ENCODE measurements around the gene PRLH. TPM values are rescaled to one million over a fixed set of nuclear protein-coding genes. Genes with fewer than 3 reads are reported as not detected.

The PRLH gene
- total and polyA plus RNA-seq, 2 of the 13 experiments (the other 11 are each of a cell fraction or from before 2014, with no cell fraction given), result not detected

DNA sequence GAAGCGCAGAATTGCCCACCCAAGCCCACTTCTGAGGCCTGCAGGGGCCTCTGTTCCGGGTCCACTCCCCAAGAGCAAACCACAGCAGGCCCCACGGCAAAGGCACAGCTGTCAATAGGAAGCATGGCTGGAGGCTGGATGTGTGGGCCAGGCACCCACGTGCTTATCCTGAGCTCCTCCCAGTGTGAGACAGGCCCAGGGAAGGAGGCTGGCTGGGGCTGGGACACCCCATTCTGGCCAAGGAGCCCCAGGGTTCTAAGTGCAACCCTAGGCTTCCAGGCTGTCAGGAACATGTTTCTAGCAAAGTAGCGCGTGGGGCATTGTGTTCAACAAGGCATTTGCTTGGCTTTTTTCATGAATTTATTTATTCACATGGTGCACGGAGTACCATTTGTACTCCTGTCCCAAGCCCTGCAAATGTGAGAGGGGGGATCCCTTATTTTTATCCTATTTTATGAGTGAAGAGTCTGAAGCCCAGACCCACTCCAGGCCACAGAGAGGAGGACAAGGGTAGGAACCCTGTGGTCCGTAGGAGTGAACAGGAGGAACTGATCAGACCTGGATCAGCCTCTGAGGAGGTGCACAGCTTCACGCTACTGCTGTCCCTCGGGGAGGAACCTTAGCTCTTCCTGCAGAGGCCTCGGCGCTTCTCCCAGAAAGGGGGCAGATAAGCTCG lies 30.3 kb downstream of the PRLH start (continued):
- TF ChIP-seq, protein P1, sequence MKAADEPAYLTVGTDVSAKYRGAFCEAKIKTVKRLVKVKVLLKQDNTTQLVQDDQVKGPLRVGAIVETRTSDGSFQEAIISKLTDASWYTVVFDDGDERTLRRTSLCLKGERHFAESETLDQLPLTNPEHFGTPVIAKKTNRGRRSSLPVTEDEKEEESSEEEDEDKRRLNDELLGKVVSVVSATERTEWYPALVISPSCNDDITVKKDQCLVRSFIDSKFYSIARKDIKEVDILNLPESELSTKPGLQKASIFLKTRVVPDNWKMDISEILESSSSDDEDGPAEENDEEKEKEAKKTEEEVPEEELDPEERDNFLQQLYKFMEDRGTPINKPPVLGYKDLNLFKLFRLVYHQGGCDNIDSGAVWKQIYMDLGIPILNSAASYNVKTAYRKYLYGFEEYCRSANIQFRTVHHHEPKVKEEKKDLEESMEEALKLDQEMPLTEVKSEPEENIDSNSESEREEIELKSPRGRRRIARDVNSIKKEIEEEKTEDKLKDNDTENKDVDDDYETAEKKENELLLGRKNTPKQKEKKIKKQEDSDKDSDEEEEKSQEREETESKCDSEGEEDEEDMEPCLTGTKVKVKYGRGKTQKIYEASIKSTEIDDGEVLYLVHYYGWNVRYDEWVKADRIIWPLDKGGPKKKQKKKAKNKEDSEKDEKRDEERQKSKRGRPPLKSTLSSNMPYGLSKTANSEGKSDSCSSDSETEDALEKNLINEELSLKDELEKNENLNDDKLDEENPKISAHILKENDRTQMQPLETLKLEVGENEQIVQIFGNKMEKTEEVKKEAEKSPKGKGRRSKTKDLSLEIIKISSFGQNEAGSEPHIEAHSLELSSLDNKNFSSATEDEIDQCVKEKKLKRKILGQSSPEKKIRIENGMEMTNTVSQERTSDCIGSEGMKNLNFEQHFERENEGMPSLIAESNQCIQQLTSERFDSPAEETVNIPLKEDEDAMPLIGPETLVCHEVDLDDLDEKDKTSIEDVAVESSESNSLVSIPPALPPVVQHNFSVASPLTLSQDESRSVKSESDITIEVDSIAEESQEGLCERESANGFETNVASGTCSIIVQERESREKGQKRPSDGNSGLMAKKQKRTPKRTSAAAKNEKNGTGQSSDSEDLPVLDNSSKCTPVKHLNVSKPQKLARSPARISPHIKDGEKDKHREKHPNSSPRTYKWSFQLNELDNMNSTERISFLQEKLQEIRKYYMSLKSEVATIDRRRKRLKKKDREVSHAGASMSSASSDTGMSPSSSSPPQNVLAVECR (CRISPR knock-in tag; IDR thresholded peaks at IDR 0.05; ENCODE audit: borderline replicate concordance), result 0 out of 2 replicates have a peak, but pooled peaks have one; percentile 30
- TF ChIP-seq, protein P2, sequence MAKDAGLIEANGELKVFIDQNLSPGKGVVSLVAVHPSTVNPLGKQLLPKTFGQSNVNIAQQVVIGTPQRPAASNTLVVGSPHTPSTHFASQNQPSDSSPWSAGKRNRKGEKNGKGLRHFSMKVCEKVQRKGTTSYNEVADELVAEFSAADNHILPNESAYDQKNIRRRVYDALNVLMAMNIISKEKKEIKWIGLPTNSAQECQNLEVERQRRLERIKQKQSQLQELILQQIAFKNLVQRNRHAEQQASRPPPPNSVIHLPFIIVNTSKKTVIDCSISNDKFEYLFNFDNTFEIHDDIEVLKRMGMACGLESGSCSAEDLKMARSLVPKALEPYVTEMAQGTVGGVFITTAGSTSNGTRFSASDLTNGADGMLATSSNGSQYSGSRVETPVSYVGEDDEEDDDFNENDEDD (CRISPR knock-in tag; IDR thresholded peaks at IDR 0.05; ENCODE audit: borderline replicate concordance), result peak; percentile 21; the same call in 1 of the 2 replicates
- TF ChIP-seq RORA (CRISPR knock-in tag; IDR thresholded peaks at IDR 0.05), result no peak
- 0 out of 2 replicates have a peak, but pooled peaks have one; percentile 19 for TF ChIP-seq NCOA2 (CRISPR knock-in tag; IDR thresholded peaks at IDR 0.05)
- TF ChIP-seq ZNF230 (CRISPR knock-in tag; IDR thresholded peaks at IDR 0.05), result 0 out of 2 replicates have a peak, but pooled peaks have one; percentile 33
- TF ChIP-seq, protein P3, sequence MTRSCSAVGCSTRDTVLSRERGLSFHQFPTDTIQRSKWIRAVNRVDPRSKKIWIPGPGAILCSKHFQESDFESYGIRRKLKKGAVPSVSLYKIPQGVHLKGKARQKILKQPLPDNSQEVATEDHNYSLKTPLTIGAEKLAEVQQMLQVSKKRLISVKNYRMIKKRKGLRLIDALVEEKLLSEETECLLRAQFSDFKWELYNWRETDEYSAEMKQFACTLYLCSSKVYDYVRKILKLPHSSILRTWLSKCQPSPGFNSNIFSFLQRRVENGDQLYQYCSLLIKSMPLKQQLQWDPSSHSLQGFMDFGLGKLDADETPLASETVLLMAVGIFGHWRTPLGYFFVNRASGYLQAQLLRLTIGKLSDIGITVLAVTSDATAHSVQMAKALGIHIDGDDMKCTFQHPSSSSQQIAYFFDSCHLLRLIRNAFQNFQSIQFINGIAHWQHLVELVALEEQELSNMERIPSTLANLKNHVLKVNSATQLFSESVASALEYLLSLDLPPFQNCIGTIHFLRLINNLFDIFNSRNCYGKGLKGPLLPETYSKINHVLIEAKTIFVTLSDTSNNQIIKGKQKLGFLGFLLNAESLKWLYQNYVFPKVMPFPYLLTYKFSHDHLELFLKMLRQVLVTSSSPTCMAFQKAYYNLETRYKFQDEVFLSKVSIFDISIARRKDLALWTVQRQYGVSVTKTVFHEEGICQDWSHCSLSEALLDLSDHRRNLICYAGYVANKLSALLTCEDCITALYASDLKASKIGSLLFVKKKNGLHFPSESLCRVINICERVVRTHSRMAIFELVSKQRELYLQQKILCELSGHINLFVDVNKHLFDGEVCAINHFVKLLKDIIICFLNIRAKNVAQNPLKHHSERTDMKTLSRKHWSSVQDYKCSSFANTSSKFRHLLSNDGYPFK (CRISPR knock-in tag; IDR thresholded peaks at IDR 0.05; ENCODE audit: borderline replicate concordance), result 0 out of 2 replicates have a peak, but pooled peaks have one; percentile 5
- TF ChIP-seq, protein P4, sequence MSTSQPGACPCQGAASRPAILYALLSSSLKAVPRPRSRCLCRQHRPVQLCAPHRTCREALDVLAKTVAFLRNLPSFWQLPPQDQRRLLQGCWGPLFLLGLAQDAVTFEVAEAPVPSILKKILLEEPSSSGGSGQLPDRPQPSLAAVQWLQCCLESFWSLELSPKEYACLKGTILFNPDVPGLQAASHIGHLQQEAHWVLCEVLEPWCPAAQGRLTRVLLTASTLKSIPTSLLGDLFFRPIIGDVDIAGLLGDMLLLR (CRISPR knock-in tag; IDR thresholded peaks at IDR 0.05), result no peak
- TF ChIP-seq POLR2A (IDR thresholded peaks at IDR 0.05; ENCODE audit: insufficient read depth in 1 of 2, low read depth in 2 of 2, low read length in 2 of 2), result no peak
- 0 out of 2 replicates have a peak, but pooled peaks have one; percentile 21 for TF ChIP-seq BORCS8-MEF2B (CRISPR knock-in tag; IDR thresholded peaks at IDR 0.05)
- no peak for TF ChIP-seq POLR2AphosphoS5 (IDR thresholded peaks at IDR 0.05; ENCODE audit: low read depth, low read length)
- no peak for TF ChIP-seq ARNT2 (CRISPR knock-in tag; IDR thresholded peaks at IDR 0.05; ENCODE audit: low read depth)
- TF ChIP-seq TEAD2 (CRISPR knock-in tag; IDR thresholded peaks at IDR 0.05), result no peak
- no peak for TF ChIP-seq HOXA9 (CRISPR knock-in tag; IDR thresholded peaks at IDR 0.05; ENCODE audit: borderline replicate concordance)
- TF ChIP-seq MED1 (CRISPR knock-in tag; IDR thresholded peaks at IDR 0.05), result no peak
- TF ChIP-seq, protein P5, sequence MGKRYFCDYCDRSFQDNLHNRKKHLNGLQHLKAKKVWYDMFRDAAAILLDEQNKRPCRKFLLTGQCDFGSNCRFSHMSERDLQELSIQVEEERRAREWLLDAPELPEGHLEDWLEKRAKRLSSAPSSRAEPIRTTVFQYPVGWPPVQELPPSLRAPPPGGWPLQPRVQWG (CRISPR knock-in tag; IDR thresholded peaks at IDR 0.05; ENCODE audit: borderline replicate concordance, low read depth), result no peak
- no peak for TF ChIP-seq TBL1XR1 (IDR thresholded peaks at IDR 0.05; ENCODE audit: borderline replicate concordance, low read length, partially characterized antibody)
- peak; percentile 30; the same call in 1 of the 2 replicates for TF ChIP-seq MTA1 (CRISPR knock-in tag; IDR thresholded peaks at IDR 0.05; ENCODE audit: borderline replicate concordance)
- no peak for TF ChIP-seq EED (CRISPR knock-in tag; IDR thresholded peaks at IDR 0.05)
- TF ChIP-seq TCF7 (IDR thresholded peaks at IDR 0.05; ENCODE audit: low read depth), result no peak
- TF ChIP-seq ZNF772 (CRISPR knock-in tag; IDR thresholded peaks at IDR 0.05), result 0 out of 2 replicates have a peak, but pooled peaks have one; percentile 36
- 0 out of 2 replicates have a peak, but pooled peaks have one; percentile 36 for TF ChIP-seq TBX2 (CRISPR knock-in tag; IDR thresholded peaks at IDR 0.05; ENCODE audit: borderline replicate concordance)
